ENCODE data around the gene IPMK.

IPMK gene

GRCh38 chr10:58179238-58179637 lies 88.5 kb downstream of the IPMK start:
- Histone ChIP-seq H3K36me3 (no peaks in the 10 kb centered on the region), H3K27me3 (no peaks in the 10 kb centered on the region), H3K9me3 (no peaks in the 10 kb centered on the region), H3K27ac (no peak overlapping the region), H3K4me3 (no peak overlapping the region), H3K4me1 (no peaks in the 10 kb centered on the region)
- intact Hi-C loops (cut with DNase I; ENCODE audit: low total_unique reads), result loop anchor here (5.0 kb wide), 1 partner anchor 113 kb away; no protein-coding TSS in a partner anchor
- DNase-seq, result no peak
- TF ChIP-seq CTCF (IDR thresholded peaks at IDR 0.05), result no peak

GRCh38 chr10:58178811-58179210 lies 88.9 kb downstream of the IPMK start:
- no peak for TF ChIP-seq CTCF (IDR thresholded peaks at IDR 0.05)
- intact Hi-C loops (cut with DNase I; ENCODE audit: low total_unique reads), result loop anchor here (5.0 kb wide), 1 partner anchor 113 kb away; no protein-coding TSS in a partner anchor

GRCh38 chr10:58177362-58177947 lies 90.2 kb downstream of the IPMK start:
- no peak overlapping the region for H3K27ac ChIP-seq
- no peaks in the 10 kb centered on the region for H3K27me3 ChIP-seq
- no peak for DNase-seq
- no peak overlapping the region for H3K4me3 ChIP-seq
- H3K4me1 ChIP-seq, result no peaks in the 10 kb centered on the region
- intact Hi-C loops (cut with DNase I; ENCODE audit: low total_unique reads), result loop anchor here (5.0 kb wide), 1 partner anchor 115 kb away; no protein-coding TSS in a partner anchor
- H3K9me3 ChIP-seq, result no peaks in the 10 kb centered on the region
- no peaks in the 10 kb centered on the region for H3K36me3 ChIP-seq
- TF ChIP-seq CTCF (IDR thresholded peaks at IDR 0.05), result peak; percentile 63 to 69

More at GRCh38 chr10:58178811-58179210, 88.9 kb downstream of the IPMK start:
- no peaks in the 10 kb centered on the region for H3K27me3 ChIP-seq
- no peak overlapping the region for H3K4me3 ChIP-seq
- DNase-seq, result no peak
- H3K36me3 ChIP-seq, result no peaks in the 10 kb centered on the region
- H3K9me3 ChIP-seq, result no peaks in the 10 kb centered on the region
- H3K4me1 ChIP-seq, result no peaks in the 10 kb centered on the region
- no peak overlapping the region for H3K27ac ChIP-seq

GRCh38 chr10:58175990-58176900 lies 91.4 kb downstream of the IPMK start:
- H3K4me1 ChIP-seq, result no peaks in the 10 kb centered on the region
- no peaks in the 10 kb centered on the region for H3K27me3 ChIP-seq
- no peak overlapping the region for H3K27ac ChIP-seq
- intact Hi-C loops (cut with DNase I; ENCODE audit: low total_unique reads), result loop anchor here (5.0 kb wide), 1 partner anchor 116 kb away; no protein-coding TSS in a partner anchor
- no peak for TF ChIP-seq CTCF (IDR thresholded peaks at IDR 0.05)
- H3K36me3 ChIP-seq, result no peaks in the 10 kb centered on the region
- no peaks in the 10 kb centered on the region for H3K9me3 ChIP-seq
- no peak for DNase-seq
- no peak overlapping the region for H3K4me3 ChIP-seq

- Histone ChIP-seq H3K4me1 (no peaks in the 10 kb centered on the region), H3K27me3 (no peaks in the 10 kb centered on the region), H3K27ac (no peak overlapping the region), H3K36me3 (no peaks in the 10 kb centered on the region), H3K9me3 (no peaks in the 10 kb centered on the region), H3K4me3 (no peak overlapping the region)
- no peak for TF ChIP-seq CTCF (IDR thresholded peaks at IDR 0.05)
- intact Hi-C loops (cut with DNase I; ENCODE audit: low total_unique reads), result loop anchor here (5.0 kb wide), 1 partner anchor 117 kb away; no protein-coding TSS in a partner anchor
- no peak for DNase-seq
Observed at GRCh38 chr10:58174831-58175230, 92.9 kb downstream of the IPMK start.

Measured in tibial artery (tissue), 4 donors.